Measurements from ENCODE around the gene CAPN5.

GRCh38 chr11:77063407-77063806, 3.4 kb upstream of the CAPN5 start:
- TF ChIP-seq POLR2A (IDR thresholded peaks at IDR 0.05; ENCODE audit: low read depth, low read length): no peak
- TF ChIP-seq MEF2A (IDR thresholded peaks at IDR 0.05; ENCODE audit: insufficient read depth, low read depth, low read length): no peak
- no peak for TF ChIP-seq HDAC2 (IDR thresholded peaks at IDR 0.05)
- no peak for TF ChIP-seq SREBF2 (IDR thresholded peaks at IDR 0.05; ENCODE audit: low read length)
- no peak for TF ChIP-seq ZNF207 (IDR thresholded peaks at IDR 0.05; ENCODE audit: borderline replicate concordance)
